GM12891 (cell line): ENCODE results near the gene EVPL.

ENCODE experiments used
- DNase-seq: peaks from one replicate; pipeline ENCODE4 v3.0.0; 2011; ENCODE audit warnings: low spot score; ENCODE audit not compliant: insufficient read length
- FAIRE-seq: peaks from 2 replicates; lab custom pipeline; 2011; peaks lifted over from hg19 to GRCh38; lab: Jason Lieb, UNC
- PAX5 ChIP-seq: IDR thresholded peaks from 2 replicates; pipeline ENCODE4 v1.6.1; 2011; ENCODE audit warnings: low read length, moderate library complexity, mild to moderate bottlenecking; ENCODE audit not compliant: insufficient read depth, severe bottlenecking
- POLR2A ChIP-seq: IDR thresholded peaks from 2 replicates; pipeline ENCODE4 v1.6.1; 2011; ENCODE audit warnings: low read depth, low read length, control low read depth
- POLR2AphosphoS5 ChIP-seq: IDR thresholded peaks from 2 replicates; pipeline ENCODE4 v1.6.1; 2011; ENCODE audit warnings: low read depth, low read length, control low read depth
- POU2F2 ChIP-seq: IDR thresholded peaks from 2 replicates; pipeline ENCODE4 v1.6.1; 2011; ENCODE audit warnings: low read depth, mild to moderate bottlenecking, control low read depth, low read length, moderate library complexity
- SPI1 ChIP-seq: IDR thresholded peaks from 2 replicates; pipeline ENCODE4 v1.6.1; 2011; ENCODE audit warnings: low read depth, low read length, control low read depth
- TAF1 ChIP-seq: IDR thresholded peaks from 2 replicates; pipeline ENCODE4 v1.6.1; 2011; ENCODE audit warnings: low read depth, low read length, control low read depth

Gene EVPL

DNA sequence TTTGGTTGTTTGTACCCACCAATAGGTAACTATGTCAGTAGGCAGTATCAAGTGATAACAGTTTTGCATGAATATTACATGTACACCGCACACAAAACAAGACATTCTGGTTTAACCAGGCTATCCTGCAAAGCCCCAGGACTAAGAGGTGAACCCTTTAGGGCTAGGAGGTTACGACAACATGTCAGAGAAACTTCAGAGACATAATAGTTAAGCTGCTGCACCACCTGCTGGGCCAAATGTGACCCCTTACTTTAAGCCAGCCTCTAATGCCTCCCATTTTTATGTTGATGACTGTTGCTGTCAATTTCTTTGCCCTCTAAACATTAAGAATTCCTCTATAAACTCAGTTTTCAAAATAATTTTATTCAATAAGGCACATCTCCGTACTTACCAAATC lies 29.8 kb upstream of the EVPL start:
- TF ChIP-seq POU2F2 (no peak), SPI1 (no peak), POLR2AphosphoS5 (no peak), PAX5 (no peak), POLR2A (no peak), TAF1 (no peak)
- no peak for FAIRE-seq
- no peak for DNase-seq

DNA sequence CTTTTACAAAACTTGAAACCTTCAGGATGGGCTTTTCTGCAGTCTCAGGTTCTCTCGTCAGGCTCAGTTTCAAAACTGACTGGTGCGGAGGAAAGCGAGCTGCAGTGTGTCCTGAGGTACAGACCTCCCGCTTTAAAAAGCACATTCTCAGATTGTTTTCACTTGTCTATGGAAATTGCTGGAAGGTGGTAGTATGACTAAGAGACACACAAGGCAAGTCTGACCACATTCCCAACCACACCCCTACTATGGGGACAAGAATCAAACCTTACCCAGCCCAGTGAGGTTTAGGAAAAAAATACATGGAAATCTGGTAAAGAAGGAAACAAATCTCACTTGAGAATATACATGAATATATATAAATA lies 27.0 kb upstream of the EVPL start:
- TF ChIP-seq POLR2A (no peak), POU2F2 (no peak)
- DNase-seq (no peak), FAIRE-seq (no peak)

DNA sequence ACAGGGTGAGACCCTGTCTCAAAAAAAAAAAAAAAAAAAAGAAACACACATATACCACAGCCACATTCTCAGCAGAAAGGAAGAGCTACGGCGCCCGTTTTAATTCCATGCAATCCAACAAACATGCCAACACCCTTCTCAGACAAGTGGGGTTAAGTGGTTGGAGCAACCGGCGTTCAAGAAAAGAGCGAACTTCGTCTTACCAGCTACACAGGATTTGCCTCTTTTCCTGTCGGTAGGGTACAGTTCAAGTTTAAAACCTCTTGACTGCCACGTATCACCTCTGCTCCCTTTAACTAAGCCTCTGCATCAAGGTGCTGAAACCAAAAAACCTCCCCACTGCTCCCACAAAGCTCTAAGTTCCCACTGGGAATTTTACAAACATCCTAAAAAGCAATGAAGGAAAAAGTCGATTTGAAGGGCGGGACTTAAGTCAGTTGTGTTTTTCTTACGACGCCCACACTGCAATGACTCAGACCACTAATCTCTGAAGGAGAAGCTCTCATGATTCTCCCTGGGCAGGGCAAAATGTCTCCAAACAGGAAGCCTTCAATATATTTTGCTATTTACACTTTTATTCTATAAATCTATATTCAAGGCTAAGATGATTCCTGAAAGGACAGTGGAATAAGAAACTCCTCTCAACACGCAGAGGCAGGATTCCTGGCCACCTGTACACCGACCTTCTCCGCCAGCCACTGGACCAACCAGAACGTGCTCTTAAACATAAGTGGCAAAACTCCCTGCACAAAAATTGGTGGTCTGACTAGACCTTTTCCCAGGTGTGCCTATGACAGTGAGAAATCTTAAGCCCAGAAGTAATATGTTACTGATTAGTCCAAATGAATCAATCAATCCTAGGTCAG lies 26.4 kb upstream of the EVPL start:
- TF ChIP-seq PAX5, result no peak
- TF ChIP-seq SPI1, result no peak
- TF ChIP-seq POU2F2, result no peak
- no peak for TF ChIP-seq POLR2A
- TF ChIP-seq POLR2AphosphoS5, result no peak
- TF ChIP-seq TAF1, result no peak
- DNase-seq, result no peak

DNA sequence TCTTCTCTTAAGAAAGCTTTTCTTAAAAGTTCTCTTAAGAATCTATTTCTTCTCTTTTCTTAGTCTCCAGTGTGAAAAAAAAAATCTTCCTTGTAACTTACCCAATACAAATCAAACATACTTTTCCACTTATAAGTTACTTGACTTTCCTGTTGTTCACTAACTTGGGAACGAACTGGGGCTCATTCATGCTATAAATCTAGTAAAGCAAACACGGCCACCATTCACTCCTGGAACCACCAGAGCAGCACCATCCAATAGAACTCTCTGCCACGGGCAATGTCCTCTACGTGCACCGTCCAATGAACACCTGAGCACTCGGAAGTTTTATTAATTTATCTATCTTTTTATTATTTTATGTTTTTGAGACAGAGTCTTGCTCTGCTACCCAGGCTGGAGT lies 24.5 kb upstream of the EVPL start:
- TF ChIP-seq POLR2A, result no peak
- no peak for TF ChIP-seq POU2F2
- no peak for TF ChIP-seq PAX5
- TF ChIP-seq POLR2AphosphoS5, result no peak
- TF ChIP-seq SPI1, result no peak
- TF ChIP-seq TAF1, result no peak
- FAIRE-seq, result no peak
- DNase-seq, result no peak

More for the DNA sequence above, 26.4 kb upstream of the EVPL start:
- no peak for FAIRE-seq

DNA sequence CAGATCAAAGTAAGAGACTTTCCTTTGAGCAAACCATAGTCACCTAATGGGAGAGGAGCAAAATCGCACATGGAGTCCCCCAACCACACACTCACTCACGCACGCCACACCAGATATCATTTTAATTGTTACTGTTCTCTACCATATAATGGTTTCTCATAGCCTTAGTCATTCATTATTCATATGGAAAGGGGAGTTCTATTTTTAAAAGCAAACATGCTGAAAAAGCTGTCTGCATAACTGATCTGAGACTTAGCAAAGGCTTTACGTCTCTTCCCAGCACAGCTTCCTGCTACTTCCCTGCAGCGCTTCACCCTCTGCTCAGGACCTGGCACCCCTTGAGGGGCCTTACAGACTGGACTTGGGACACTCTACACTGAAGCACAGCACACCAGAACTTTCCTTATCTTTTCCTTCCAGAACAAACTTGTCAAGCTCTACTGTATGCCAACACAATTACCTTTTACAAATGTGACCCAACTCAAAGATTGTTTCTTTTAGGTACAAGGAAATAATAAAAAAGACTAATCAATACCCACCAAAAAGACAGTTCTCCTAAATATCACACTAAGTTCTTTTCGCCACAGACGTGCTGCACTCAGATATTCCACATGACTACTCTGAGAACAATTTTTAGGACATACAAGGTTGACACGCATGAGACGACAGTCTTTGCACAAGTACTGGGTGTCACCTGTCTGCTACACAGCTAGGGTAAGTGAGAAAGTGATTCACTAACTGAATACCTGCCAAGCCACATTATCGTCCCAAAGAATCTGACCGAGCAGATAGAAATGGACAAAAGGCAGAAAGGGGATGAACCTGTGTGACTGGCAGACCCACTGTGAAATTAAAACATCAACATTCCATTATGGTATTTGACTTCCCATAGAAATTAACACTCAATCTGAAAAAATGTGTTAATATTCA lies 23.7 kb upstream of the EVPL start:
- TF ChIP-seq PAX5 (no peak), TAF1 (no peak), POLR2A (no peak), POLR2AphosphoS5 (no peak), SPI1 (no peak), POU2F2 (no peak)
- DNase-seq (no peak), FAIRE-seq (no peak)

DNA sequence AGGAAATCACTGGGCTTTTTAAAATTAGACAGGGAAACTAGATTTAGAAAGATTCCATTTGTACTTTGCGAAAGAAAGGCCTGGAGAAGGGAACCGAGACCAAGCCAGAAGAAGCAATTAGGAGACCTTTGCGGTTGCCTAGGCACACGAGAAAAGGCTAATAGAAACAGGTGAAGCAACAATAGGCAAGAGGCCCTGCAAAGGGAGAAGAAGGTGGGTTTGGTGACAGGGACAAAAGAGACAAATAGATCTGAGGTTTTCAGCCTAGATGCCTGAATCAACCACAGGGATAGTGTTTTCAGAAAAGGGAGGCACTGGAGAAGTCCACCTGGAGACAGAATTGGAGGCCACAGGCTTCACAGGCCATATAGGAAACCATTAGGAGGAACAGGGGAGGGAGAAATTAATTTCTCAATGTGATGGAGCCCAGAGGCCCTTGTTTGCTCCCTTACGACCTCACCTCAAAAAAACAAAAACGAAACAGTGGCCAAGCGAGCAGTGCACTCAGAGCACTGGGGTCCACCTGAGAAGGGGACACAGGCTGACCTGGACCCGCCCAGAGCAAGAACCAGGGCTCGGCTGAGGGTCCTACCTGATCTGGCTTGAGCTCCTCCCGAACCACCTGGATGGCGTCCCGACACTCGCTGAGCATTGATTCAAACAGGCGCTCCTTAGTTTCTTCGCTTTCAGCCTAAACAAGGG lies 22.9 kb upstream of the EVPL start:
- DNase-seq (no peak), FAIRE-seq (no peak)
- TF ChIP-seq POU2F2 (no peak), TAF1 (no peak), PAX5 (no peak), POLR2A (no peak), SPI1 (no peak), POLR2AphosphoS5 (no peak)

DNA sequence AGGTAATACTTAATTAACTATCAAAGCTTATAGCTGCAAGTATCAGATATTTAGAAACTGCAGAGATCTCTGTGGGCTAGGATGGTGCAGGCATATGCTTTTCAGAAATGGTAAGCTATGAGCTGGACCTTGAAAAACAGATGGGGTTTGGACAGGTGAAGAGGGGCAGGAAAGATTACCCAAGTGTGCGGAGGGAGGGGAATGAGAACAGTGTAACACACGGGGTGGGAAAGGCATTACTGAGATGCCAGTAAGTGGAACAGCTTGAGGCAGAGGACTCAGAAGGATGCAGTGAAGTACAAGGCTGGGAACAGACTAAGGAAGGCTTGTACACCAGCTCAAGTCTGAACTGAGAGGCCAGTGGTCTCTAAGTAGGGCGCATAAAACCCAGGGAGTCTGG lies 22.1 kb upstream of the EVPL start:
- DNase-seq, result no peak
- no peak for TF ChIP-seq SPI1
- no peak for TF ChIP-seq PAX5
- TF ChIP-seq POLR2A, result no peak
- no peak for TF ChIP-seq POLR2AphosphoS5
- no peak for TF ChIP-seq POU2F2
- no peak for TF ChIP-seq TAF1
- FAIRE-seq, result no peak

DNA sequence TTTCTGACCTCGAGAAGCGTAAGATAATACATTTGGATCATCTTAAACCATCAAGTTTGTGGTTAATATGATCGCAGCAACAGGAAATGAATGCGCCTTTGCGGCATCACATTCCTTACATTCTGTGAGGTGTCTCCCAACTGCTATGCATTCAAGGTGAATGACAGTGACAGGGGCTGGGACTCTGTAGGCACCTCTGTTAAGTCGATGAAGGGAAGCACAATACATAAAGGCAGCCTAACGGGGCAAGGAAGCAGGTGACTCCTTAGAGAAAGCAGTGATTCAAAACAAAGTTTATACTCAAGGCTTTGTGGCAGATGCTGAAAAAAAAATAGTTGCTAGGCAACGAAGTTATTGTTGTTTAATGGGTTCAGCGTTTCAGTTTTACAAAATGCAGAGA lies 21.6 kb upstream of the EVPL start:
- DNase-seq, result no peak
- FAIRE-seq, result no peak
- TF ChIP-seq POU2F2 (no peak), SPI1 (no peak), TAF1 (no peak)

DNA sequence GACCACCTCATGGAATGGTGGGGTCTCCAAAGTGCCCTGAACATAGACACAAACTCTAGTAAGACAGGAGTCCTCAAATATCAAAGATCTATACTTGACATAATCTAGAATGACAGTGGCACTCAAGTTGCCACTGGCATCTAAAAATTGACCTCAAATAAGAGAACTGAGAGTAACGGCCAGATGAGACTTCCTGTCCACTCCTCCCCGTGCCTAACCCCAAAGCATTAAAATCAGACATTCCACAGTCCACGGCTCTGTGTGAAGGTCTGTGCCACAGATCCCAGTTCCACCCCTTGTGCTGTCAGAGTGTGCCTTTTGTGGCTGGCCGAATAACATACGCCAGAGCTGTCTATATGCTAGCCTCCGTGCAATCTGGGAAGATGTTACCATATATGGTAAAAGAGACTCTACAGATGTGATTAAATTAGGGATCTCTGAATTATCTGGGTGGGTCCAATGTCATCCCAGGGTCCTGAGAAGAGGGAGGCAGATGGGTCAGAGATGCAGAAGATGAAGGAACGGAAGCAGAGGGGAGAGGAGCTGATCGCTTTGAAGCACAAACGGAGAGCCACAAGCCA lies 21.0 kb upstream of the EVPL start:
- DNase-seq (no peak), FAIRE-seq (peak; percentile 23)
- TF ChIP-seq POLR2A (no peak), TAF1 (no peak), SPI1 (peak; percentile 85), POLR2AphosphoS5 (no peak)
